Measurements from ENCODE around the gene OSBPL3.

The OSBPL3 gene

DNA sequence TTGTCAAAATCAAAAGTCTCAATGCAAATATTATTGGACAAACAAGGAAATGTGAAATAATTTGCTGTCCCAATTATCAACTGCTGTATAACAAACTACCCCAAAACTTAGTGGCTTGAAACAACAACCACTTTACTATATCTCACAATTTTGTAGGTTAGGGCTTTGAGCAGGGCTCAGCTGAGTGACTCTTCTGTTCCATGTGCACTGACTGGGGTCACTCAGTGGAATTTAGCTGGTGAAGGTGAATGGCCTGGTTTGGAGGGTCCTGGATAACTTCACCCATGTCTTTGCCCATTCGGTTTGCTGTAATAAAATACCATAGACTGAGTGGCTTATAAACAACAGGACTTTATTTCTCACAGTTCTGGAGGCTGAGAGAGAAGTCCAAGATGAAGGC, 219.0 kb downstream of the OSBPL3 start:
- no peak for DNase-seq (ENCODE audit: low spot score)

DNA sequence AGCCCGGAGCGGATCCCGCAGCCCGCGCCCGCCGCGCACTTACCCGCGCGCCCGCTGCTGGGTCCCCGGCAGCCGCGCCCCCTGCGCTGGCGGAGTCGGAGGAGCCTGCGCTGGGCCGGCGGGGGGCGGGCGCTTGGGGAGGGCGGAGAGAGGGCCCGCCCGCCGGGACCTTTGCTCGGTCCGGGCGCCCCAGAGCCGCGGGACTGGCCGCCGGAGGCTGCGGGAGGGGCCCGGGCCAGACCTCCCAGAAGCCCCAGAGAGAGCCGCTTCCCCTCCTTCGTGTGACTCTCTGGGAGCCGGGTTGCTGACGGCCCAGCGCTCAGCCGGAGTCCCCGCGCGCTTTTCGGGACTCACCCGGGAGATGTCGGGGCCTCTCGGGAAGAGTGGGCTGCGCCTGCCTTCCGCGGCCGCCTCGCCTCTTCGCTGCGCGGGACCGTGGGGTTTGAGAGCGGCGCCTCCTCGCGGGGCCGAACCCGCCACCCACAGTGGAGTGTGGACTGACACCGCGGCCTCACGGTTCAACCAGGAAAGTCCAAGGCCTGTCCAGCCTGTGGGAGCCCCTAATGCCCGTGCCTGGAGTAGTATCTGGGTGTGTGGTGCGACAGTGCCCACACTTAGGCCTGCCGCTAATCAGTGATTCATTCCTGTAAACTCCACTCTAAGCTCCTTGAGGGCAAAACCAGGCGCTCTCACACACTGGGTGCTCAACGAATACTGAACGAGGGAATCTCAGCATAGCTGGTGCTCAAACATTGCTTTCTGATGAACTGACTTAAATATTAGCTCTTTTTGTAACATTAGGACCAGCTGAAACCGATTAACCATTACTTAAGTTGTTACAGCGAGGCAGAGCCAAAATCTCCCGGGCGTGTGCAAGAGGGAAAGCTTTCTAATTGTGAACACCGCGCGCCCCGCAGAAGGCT, 222.4 kb downstream of the OSBPL3 start, which contains the start of gene GSDME:
TSS of gene GSDME (minus strand) at position 112 of the 923 bp plus-strand sequence. CDS start 7,690 bp downstream, outside the sequence.
- DNase-seq (ENCODE audit: low spot score): no peak

DNA sequence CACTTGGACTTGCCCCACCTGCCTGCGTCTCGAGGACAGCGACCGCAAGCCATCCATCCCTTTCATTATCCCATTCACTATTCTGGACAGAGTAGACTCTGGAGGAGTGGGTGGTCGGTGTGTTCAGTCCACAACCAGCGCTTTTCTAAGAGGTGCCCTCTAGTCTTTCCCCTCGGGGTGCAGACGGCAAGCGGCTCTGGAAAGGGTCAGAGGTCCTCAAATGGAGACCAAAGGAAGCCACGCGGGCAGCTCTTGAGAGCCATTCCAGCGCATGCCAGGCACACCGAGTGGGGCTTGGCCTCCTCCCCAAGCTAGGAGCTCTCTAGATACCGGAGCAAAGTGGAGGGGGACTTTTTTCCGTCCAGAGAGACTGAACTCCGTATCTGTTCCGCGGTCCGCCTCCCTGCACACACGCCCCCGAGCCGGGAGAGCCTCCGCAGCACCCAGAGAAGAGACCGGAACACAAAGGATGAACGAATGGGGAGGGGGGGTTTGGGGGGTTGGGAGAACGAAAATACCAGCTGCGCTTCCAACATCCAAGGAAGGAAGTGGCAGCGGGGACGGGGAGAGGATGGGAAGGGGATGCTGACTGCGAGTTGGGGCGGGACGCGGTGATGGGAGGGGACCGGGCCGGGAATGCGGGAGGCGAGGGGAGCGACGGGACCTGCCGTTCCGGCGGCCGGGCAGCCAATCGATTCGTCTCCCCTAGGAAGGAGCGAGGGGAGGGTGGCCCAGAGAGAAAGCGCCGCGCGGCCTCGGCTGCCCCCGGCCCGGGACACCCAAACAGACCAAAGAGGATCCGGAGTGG, 223.2 kb downstream of the OSBPL3 start:
- DNase-seq (ENCODE audit: low spot score): no peak

DNA sequence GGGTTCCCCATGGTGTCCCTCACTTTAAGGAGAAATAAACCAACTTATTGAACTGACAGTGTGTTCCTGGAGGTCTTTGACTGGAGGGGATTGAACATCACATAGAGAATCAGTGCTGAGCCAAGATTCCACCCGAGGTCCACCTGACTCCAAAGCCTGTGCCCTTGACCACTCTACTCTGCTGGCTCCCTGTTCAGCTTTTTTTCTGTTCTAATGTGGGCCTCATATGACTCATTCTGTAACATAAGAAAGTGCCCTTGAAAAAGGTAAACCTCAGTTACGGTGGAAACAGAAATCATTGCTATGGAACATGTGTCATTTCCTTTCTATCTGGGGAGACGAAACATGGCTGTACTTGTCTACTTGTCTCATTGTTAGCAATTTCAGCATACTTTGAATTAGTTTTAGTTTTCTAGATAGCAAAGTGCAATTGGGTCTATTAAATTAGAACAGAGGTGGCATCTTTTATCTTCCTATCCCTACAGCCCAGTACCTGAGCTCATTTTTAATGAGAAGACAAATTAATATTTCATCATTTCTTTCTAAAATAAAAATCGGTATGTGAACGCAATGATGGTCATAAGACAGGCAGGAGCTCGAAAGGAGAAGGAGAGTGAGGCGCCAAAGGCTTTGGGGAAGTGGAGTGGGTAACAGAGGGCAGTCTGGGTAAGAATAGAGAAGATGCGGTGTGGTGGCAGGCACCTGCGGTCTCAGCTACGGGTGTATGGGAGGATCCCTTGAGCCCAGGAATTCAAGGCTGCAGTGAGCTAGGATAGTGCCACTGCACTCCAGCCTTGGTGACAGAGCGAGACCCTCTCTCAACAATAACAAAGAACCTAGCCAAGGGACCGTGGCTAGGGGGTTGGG, 224.2 kb downstream of the OSBPL3 start:
- DNase-seq (ENCODE audit: low spot score): no peak

DNA sequence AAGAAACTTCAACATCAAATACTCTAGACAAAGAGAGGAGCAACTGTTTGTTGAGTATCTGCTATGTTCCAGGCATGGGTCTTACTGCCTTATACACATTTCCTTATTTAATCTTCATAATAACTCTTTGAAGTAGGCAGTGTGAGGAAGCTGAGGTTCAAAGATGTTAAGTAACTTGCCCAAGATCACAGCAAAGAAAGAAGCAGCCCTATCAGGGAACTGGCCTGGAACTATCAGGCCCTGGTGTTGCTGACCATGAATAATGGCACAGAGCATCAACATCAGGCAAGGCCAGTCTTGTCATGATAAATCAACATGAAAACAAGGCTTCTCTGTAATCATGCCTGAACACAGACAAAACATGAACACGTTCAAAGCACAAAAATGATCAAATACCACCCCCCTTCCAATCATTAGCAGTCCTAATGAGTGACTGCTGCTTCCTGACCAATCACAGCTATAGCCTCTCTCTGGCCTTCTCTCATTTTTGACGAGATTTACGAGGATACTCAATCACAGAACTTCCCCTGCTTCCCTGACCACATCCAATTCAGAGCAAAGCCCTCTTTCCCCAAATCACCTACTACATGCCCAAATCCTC, 225.0 kb downstream of the OSBPL3 start:
- no peak for DNase-seq (ENCODE audit: low spot score)

DNA sequence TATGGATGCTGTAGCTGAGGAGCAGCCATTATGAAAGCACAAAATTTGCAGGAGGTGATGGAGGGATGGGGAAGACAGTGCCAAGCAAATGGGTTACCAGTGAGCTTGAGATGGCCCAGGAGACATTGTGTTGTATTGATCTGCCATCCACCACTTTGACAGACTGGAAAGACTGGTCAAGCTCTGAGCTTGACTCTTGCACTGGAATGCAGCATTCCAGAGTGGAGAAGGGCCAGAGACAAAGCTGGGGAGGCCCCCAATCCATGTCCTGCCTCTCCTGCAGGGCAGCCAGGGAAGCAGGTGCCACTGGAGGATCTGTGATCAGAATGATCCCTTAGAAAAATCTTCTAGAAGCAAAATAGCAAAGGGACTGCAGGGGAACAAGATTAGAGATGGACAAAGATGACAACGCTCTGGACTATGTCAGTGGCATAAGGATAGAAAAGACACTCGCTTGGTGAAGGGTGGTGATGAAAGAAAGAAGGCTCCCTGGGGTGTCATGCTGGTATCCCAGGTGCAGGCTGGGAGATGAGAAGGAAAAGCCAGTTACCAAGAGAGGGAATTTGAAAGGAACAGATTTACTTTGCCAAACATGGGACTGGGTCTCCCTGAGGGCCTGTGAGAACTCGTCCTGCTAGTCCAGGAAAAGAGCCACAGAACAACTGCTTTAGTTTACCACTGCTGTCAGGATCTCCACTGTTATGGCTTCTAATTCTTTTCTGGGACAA, 227.7 kb downstream of the OSBPL3 start:
- no peak for DNase-seq (ENCODE audit: low spot score)

DNA sequence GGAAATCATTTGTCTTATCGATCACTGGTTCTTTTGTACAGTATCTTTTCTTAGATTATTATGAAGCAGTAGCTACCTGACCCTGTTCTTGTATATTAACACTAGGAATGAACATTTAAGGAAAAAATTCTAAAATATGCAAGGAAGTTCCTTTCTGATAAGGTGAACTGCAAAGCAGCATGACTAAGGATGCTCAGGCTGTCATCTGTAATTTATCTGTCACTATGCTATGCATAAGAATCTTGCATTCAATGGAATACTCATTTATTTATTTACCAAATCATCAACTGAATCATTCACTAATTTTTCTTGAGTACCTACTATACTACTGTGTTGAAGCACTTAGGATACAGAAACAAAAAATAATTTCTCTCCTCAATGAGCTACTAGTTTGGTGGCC, 228.5 kb downstream of the OSBPL3 start:
- DNase-seq (ENCODE audit: low spot score): no peak

DNA sequence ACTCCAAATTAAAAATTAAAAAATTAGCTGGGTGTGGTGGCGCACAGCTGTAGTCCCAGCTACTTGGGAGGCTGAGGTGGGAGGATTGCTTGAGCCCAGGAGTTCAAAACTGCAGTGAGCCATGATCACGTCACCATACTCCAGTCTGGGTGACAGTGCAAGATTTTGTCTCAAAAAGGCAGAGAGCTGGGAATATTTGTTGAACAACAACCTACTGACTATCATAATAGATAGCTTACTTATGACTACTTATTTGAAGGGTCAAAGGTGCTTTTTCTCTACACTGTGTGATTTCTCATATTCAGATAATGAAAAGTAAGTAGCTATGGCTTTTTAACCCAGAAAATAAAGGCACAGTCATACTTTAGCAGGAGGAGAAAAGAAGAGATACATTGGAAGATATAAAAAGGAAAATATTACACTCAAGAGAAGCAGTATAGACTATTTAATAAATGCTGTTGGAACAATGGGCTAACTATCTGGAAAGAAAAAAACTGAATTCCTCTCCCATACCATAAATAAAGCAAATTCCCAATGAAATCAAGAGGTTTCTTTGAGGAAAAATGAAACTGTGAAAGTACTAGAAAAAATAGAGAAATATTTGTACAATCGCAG, 229.4 kb downstream of the OSBPL3 start:
- DNase-seq (ENCODE audit: low spot score): no peak

DNA sequence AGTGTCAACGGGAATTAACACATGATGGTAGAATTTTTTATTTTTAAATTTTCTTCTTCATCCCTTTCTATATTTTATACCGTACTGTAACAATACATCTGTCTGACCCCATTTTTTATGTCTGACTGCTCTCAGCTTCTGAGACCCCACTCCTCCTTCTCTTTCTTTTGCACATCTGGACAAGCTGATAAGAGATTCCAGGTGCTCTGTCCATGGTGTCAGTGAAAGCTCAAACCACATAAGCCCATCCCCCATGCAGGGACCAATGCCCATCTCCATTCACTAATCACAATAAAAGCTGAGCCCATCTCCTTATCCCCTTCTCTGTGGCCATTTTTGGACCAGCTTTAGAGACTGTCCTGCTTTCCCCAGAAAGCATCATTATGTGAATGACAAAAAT, 231.5 kb downstream of the OSBPL3 start:
- no peak for DNase-seq (ENCODE audit: low spot score)
